ENCODE measurements around the gene KIAA1217. TPM values are rescaled to one million over a fixed set of nuclear protein-coding genes. Genes with fewer than 3 reads are reported as not detected.
A peak's percentile ranks its signal among the peaks of the same experiment; 100 is the strongest.

Gene KIAA1217
- total RNA-seq, 1 donor from 2014 or later: 73.2 TPM

DNA sequence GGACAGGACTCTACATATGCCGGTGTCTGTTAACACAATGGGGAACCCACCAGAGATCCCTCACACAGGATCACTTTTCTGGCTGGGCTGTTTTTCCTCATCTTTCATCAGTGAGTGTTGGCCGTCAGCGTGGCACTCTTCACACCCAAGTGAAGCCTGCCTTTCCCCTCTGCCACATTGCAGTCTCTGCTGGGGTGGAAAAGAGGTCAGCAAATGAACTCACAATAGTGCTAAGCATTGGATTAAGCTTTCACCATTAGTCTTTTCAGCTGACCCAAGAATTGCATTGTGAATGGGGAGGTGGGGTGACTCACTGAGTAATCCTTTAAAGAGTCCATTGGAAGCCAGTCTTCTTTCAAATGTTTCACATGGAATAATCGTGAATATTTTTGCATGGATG lies 143.0 kb downstream of the KIAA1217 start:
- DNase-seq (ENCODE audit: extremely low spot score, unreplicated experiment): no peak
- Mint-ChIP-seq H3K36me3 (peaks cover 17% of the 10 kb centered on the region), H3K4me3 (peak overlapping the region; percentile 5), H3K4me1 (ENCODE audit: unreplicated experiment) (peaks cover 58% of the 10 kb centered on the region), H3K27me3 (no peaks in the 10 kb centered on the region), H3K27ac (peak overlapping the region; percentile 44), H3K9me3 (no peaks in the 10 kb centered on the region)
- TF ChIP-seq, protein P1, sequence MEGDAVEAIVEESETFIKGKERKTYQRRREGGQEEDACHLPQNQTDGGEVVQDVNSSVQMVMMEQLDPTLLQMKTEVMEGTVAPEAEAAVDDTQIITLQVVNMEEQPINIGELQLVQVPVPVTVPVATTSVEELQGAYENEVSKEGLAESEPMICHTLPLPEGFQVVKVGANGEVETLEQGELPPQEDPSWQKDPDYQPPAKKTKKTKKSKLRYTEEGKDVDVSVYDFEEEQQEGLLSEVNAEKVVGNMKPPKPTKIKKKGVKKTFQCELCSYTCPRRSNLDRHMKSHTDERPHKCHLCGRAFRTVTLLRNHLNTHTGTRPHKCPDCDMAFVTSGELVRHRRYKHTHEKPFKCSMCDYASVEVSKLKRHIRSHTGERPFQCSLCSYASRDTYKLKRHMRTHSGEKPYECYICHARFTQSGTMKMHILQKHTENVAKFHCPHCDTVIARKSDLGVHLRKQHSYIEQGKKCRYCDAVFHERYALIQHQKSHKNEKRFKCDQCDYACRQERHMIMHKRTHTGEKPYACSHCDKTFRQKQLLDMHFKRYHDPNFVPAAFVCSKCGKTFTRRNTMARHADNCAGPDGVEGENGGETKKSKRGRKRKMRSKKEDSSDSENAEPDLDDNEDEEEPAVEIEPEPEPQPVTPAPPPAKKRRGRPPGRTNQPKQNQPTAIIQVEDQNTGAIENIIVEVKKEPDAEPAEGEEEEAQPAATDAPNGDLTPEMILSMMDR (conservative IDR thresholded peaks at IDR 0.05): no peak

DNA sequence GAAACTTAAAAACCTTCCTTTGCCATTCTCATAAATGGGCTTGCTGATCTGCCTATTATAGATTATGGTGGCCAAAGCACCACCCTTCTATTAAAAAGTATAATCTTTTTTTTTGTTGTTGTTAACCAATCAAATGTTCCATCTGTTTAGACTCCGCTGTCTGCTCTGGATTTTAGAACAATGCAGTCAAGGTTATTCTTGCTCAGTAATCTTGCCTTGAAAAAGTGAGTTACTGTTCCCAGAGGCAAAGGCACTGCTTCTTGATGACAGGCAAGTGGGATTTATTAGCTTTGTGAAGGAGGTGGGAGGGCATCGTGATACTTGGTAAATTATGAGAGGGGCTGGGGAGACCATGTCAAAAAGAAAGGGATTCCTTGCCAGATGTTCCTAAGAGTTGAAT lies 143.5 kb downstream of the KIAA1217 start:
- H3K9me3 Mint-ChIP-seq: no peaks in the 10 kb centered on the region
- no peaks in the 10 kb centered on the region for H3K27me3 Mint-ChIP-seq
- TF ChIP-seq, protein P1 (conservative IDR thresholded peaks at IDR 0.05): no peak
- H3K4me3 Mint-ChIP-seq: no peak overlapping the region
- H3K36me3 Mint-ChIP-seq: peaks cover 13% of the 10 kb centered on the region
- H3K27ac Mint-ChIP-seq: peak overlapping the region; percentile 25
- H3K4me1 Mint-ChIP-seq (ENCODE audit: unreplicated experiment): peaks cover 57% of the 10 kb centered on the region
- no peak for DNase-seq (ENCODE audit: extremely low spot score, unreplicated experiment)

DNA sequence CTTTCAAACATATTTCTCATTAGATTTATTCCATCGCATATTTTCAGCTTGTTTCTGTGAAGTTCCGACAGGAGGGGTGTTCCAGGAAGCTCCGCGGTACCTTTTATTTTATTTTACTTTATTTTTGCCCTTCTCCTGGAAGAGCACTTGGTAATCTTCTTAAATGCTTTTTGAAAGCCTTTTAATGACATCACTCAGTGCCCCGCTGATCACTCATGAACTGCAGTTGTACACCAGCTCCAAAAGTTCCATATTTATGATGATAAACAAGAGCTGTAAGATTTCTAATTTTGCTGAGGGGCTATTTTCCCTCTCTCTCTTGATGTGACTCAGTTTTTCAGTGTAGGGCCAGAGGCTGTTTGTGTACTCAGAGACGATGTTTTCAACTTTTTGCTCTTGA lies 144.4 kb downstream of the KIAA1217 start:
- peaks cover 64% of the 10 kb centered on the region for H3K4me1 Mint-ChIP-seq (ENCODE audit: unreplicated experiment)
- no peaks in the 10 kb centered on the region for H3K27me3 Mint-ChIP-seq
- peaks cover 13% of the 10 kb centered on the region for H3K36me3 Mint-ChIP-seq
- TF ChIP-seq, protein P1 (conservative IDR thresholded peaks at IDR 0.05): no peak
- no peak for DNase-seq (ENCODE audit: extremely low spot score, unreplicated experiment)
- H3K9me3 Mint-ChIP-seq: no peaks in the 10 kb centered on the region
- H3K27ac Mint-ChIP-seq: no peak overlapping the region
- no peak overlapping the region for H3K4me3 Mint-ChIP-seq

DNA sequence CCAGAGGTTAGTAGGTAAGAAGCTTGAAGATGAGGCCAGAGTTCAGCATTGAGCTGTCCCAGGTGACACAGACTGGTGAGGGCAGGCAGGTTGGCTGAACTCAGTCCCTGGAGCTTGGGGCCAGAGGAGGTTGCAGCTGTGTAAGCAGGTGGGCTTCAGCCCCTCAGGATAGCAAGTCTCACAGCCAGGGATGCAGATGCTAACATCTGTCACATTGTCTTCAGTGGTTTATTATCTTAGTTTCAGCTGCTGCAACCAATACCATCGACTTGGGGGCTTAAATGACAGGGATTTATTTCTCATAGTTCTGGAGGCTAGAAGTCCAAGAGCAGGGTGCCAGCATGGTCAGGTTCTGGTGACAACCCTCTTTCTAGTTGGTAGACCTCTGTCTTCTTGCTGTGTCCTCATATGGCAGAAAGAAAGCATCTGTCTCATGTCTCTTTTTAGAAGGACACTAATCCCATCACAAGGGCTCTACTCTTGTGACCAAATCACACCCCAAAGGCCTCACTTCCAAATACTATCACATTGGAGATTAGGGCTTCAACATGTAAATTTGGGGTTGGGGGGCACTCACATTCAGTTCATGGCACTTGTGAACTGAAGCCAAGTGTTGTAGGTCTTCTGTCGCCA lies 146.2 kb downstream of the KIAA1217 start:
- TF ChIP-seq, protein P1 (conservative IDR thresholded peaks at IDR 0.05): no peak
- no peak for DNase-seq (ENCODE audit: extremely low spot score, unreplicated experiment)
- no peak overlapping the region for H3K4me3 Mint-ChIP-seq
- H3K36me3 Mint-ChIP-seq: peaks cover 9% of the 10 kb centered on the region
- H3K4me1 Mint-ChIP-seq (ENCODE audit: unreplicated experiment): peaks cover 55% of the 10 kb centered on the region
- H3K9me3 Mint-ChIP-seq: no peaks in the 10 kb centered on the region
- H3K27ac Mint-ChIP-seq: no peak overlapping the region
- no peaks in the 10 kb centered on the region for H3K27me3 Mint-ChIP-seq

DNA sequence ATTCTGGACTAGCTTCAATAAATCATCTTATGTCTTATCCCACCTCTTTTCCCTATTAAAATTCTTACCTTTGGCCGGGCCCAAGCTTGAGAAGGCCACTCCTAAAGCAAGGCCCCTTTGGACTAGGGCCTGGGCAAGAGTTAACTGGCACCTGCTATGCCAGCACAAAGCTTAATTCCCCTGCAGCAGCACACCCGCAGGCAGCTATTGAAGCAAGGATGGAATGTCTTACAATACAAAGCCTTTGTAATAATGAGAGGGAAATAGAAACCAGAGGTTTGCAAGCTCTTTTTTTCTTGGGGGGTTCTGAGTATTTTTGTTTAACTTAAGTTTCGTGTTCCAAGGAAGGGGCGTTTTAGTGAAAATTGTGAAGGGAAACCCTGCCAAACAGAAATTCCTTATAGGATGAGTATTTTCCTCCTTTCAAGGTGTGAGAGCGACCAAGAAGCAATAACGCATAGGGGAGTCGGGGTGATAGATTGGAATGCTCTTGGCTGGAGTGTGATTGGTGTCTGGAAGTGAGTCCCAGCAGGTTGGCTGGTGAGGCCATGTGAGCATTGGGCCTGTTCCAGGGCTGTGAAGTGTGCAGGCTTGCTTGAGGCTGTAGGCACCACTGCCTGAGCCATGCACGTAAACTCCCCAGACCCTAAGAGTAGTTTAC lies 148.5 kb downstream of the KIAA1217 start:
- H3K36me3 Mint-ChIP-seq: peaks cover 7% of the 10 kb centered on the region
- H3K9me3 Mint-ChIP-seq: no peaks in the 10 kb centered on the region
- no peak for DNase-seq (ENCODE audit: extremely low spot score, unreplicated experiment)
- TF ChIP-seq, protein P1 (conservative IDR thresholded peaks at IDR 0.05): no peak
- H3K27ac Mint-ChIP-seq: peak overlapping the region; percentile 32
- peak overlapping the region; percentile 0 for H3K4me3 Mint-ChIP-seq
- H3K4me1 Mint-ChIP-seq (ENCODE audit: unreplicated experiment): peaks cover 46% of the 10 kb centered on the region
- no peaks in the 10 kb centered on the region for H3K27me3 Mint-ChIP-seq
